T-helper 1 cell treated with Interleukin-12 subunit alpha and Interleukin-12 subunit beta and Interleukin-4 antibody, amounts not matched to agents 30 μg/mL and 1 μg/mL, for 36 hours (primary cell): Measurements from ENCODE around the gene ZBTB1.
"Not testable (repeated sequence)": the region's sequence is repeated elsewhere in the genome, so short reads cannot be mapped to it uniquely, and the experiment has no call there.

Experiments
- H3K27ac Mint-ChIP-seq: one replicate; pipeline ENCODE4 v1.8.0; 2021; ENCODE audit warnings: mild to moderate bottlenecking, mixed read lengths
- H3K27me3 Mint-ChIP-seq: one replicate; pipeline ENCODE4 v1.8.0; 2021; ENCODE audit warnings: low read depth, mixed read lengths
- H3K36me3 Mint-ChIP-seq: one replicate; pipeline ENCODE4 v1.8.0; 2021; ENCODE audit warnings: low read depth, mixed read lengths
- H3K4me1 Mint-ChIP-seq: one replicate; pipeline ENCODE4 v1.8.0; 2021; ENCODE audit warnings: low read depth, mixed read lengths
- H3K4me3 Mint-ChIP-seq: one replicate; pipeline ENCODE4 v1.8.0; 2021; ENCODE audit warnings: mild to moderate bottlenecking, moderate library complexity, mixed read lengths
- H3K9me3 Mint-ChIP-seq: one replicate; pipeline ENCODE4 v1.8.0; 2021; ENCODE audit warnings: mixed read lengths

Gene ZBTB1

DNA sequence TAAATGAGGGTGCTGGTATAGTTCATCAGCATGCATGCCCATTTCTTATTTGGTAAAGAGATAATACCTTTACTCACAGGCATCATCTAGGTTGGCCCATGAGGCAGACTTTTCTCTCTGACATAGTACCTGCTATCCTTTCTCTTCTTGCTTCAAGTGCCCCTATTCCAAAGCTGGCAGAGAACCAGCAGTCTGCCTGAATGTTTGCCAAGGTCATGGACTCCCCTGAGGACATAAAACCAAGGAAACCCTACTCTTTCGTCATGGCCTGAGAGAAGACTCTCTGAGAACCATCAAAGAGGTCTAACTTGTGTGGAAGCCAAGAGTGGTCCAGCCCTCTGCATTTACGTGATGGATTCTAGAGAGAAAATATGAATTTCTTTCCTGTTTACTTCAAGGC is 57.1 kb downstream of the ZBTB1 start:
- H3K27me3 Mint-ChIP-seq, result peaks cover 33% of the 10 kb centered on the region
- H3K9me3 Mint-ChIP-seq, result no peaks in the 10 kb centered on the region
- no peaks in the 10 kb centered on the region for H3K36me3 Mint-ChIP-seq

DNA sequence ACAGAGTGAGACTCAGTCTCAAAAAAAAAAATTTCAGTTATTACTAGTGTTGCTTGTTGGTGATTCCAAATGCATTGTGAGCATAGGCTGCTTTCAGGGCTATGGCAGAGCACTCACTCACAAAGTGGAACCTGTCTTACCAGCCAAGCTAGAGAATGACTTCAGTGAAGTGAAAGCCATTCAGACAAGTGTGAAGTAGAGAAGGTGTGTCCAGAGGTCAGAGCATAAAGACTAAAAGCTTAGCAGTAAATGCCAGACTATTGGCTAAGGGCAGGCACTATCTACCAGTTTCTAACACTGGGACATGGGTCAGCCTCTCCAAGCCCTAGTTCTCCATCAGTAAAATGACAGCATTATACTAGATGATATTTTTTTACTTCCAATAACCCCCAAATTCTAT is 57.9 kb downstream of the ZBTB1 start:
- H3K9me3 Mint-ChIP-seq, result no peaks in the 10 kb centered on the region

More for the DNA sequence above, 57.1 kb downstream of the ZBTB1 start:
- no peak overlapping the region for H3K27ac Mint-ChIP-seq
- H3K4me3 Mint-ChIP-seq, result no peak overlapping the region
- H3K4me1 Mint-ChIP-seq, result peaks cover 7% of the 10 kb centered on the region

DNA sequence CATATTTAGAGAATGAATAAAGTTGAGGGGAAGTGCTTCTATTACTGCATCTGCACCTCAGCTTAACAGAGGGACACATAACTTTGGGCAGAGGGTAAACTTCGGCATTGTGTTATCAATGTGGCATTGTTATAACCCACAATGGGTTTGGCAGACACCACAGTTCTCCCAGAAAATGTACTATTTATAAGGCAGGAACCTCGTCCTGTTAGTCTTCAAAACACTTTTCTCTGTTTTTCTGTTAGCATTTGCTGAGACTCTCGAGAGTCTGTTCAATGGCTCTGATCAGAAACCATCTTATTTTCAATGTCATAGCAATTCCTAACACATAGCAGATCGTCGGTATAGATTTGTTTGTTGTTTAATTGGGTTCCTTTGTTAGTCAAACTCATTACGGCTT is 59.1 kb downstream of the ZBTB1 start:
- Mint-ChIP-seq H3K36me3 (no peaks in the 10 kb centered on the region), H3K4me3 (no peak overlapping the region), H3K4me1 (peaks cover 7% of the 10 kb centered on the region), H3K9me3 (no peaks in the 10 kb centered on the region), H3K27ac (no peak overlapping the region), H3K27me3 (peaks cover 40% of the 10 kb centered on the region)

More for the DNA sequence above, 57.9 kb downstream of the ZBTB1 start:
- Mint-ChIP-seq H3K36me3 (no peaks in the 10 kb centered on the region), H3K27me3 (peaks cover 41% of the 10 kb centered on the region), H3K4me3 (no peak overlapping the region), H3K4me1 (peaks cover 7% of the 10 kb centered on the region), H3K27ac (no peak overlapping the region)

DNA sequence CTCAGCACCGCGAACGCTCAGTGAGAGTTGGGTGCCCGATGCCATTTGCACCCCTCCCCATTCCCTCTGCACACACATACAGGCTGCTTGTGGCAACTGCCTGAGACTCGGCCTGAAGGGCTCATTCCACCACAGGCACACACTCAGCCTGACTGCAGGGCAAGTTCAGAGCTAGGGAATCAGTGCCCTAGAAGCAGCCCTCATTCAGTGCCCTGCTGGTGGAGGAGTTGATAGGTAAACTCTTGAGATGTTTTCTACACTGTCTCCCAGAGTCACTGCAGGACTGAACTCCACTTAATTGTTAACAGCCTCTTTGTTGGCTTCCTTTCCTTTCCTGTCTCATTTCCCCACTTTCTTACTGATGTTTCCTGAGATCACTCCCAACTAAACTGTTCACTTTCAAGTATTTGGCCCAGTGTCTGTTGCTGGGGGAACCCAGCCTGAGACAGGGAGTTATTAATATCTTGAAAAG is 62.1 kb downstream of the ZBTB1 start:
- no peak overlapping the region for H3K27ac Mint-ChIP-seq
- peaks cover 40% of the 10 kb centered on the region for H3K27me3 Mint-ChIP-seq
- H3K9me3 Mint-ChIP-seq, result no peaks in the 10 kb centered on the region
- no peaks in the 10 kb centered on the region for H3K36me3 Mint-ChIP-seq
- H3K4me3 Mint-ChIP-seq, result no peak overlapping the region
- peaks cover 2% of the 10 kb centered on the region for H3K4me1 Mint-ChIP-seq

DNA sequence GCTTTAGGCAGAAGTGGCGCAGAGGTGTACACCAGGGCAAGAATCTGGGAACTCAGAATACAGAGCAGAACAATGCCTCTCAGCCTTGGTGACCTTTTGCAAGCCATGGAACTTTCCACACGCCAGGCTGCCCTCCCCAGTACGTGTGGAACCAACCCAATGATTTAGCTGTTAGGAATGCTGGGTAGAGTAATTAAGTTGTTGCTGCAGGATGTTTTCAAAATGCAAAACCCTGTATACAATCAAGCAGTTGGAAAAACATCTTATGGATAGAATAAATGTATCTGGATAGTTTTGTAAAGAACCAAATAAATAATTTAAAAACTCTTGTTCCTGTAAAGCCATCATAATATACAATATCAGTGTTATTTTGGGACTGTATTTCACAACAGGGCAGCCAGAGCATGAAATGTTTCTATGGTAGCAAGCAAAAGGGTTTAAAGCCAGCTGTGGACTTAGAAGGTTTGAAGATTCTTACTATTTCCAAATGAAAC is 64.6 kb downstream of the ZBTB1 start:
- H3K4me1 Mint-ChIP-seq, result no peaks in the 10 kb centered on the region
- H3K36me3 Mint-ChIP-seq, result no peaks in the 10 kb centered on the region
- H3K9me3 Mint-ChIP-seq, result no peaks in the 10 kb centered on the region
- H3K27ac Mint-ChIP-seq, result no peak overlapping the region
- H3K27me3 Mint-ChIP-seq, result peaks cover 30% of the 10 kb centered on the region
- H3K4me3 Mint-ChIP-seq, result no peak overlapping the region

DNA sequence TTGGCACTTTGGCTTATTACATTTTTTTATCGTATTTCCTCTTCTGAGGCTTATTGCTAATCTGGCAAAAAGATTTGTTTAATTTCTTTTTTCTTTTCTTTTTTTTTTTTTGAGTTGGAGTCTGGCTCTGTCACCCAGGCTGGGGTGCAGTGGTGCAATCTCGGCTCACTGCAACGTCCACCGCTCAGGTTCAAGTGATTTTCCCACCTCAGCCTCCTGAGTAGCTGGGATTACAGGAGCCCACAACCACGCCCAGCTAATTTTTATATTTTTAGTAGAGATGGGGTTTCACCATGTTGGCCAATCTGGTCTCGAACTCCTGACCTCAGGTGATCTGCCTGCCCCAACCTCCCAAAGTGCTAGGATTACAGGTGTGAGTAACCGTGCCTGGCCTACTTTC is 65.1 kb downstream of the ZBTB1 start:
- not testable (repeated sequence) for H3K9me3 Mint-ChIP-seq, H3K36me3 Mint-ChIP-seq, H3K4me3 Mint-ChIP-seq, H3K27ac Mint-ChIP-seq, H3K4me1 Mint-ChIP-seq
- H3K27me3 Mint-ChIP-seq, result peaks cover 25% of the 10 kb centered on the region

DNA sequence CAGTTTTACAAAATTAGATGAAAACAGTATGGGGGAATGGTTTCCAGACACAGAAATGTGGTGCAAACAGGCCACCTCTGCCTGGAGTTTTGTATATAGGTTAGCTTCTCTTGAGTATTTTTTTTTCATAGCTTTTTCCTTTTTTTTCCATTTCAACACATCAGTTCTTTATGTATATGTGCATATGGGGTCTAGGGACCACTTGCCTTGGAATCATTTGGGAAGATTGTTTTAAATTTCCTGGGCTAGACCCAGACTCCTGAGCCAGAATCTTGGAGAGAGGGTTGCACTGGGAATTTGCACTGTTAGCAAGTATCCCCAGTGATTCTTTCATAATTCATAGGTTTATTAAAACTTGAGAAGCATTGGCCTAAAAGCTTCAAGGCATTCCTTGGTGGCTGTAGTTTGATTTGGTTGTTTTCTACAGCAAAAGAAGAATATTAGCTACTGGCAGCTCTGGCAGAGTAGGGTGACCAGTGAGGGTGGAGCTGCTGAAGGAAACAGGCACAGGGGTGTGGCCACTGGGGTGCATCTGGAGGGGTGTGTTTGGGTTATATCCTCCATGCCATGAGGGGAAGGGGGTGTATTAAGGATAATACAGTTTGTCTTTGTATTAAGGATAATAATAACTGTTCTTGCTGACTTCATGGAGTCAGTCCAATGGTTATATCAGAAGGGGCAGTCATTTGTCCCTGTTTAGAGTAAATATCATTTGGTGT is 68.0 kb downstream of the ZBTB1 start:
- no peak overlapping the region for H3K4me3 Mint-ChIP-seq
- H3K27me3 Mint-ChIP-seq, result peaks cover 7% of the 10 kb centered on the region
- H3K4me1 Mint-ChIP-seq, result no peaks in the 10 kb centered on the region
- H3K9me3 Mint-ChIP-seq, result no peaks in the 10 kb centered on the region
- no peaks in the 10 kb centered on the region for H3K36me3 Mint-ChIP-seq
- no peak overlapping the region for H3K27ac Mint-ChIP-seq

DNA sequence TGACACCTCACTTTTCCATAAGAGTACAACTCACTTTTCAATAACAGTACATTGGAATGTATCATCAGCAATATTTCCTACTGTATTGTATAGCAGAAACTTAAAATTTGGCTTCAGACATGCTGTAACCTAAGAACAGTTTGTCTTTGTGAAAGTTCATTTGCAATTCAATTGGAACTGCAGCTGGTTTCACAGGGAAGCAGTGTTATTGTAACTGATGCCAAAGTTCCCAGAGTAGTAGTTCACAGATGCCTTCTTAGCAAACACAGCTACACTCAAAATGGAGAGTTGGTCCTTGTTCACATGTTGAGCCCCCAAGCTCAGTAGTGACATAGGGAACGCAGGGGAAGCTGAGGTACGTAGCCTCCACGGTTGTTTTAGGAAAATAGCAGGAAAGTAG is 68.5 kb downstream of the ZBTB1 start:
- no peaks in the 10 kb centered on the region for H3K4me1 Mint-ChIP-seq
- H3K36me3 Mint-ChIP-seq, result no peaks in the 10 kb centered on the region

More for the DNA sequence above, 68.5 kb downstream of the ZBTB1 start:
- no peaks in the 10 kb centered on the region for H3K9me3 Mint-ChIP-seq
- H3K27ac Mint-ChIP-seq, result no peak overlapping the region
- peaks cover 6% of the 10 kb centered on the region for H3K27me3 Mint-ChIP-seq
- no peak overlapping the region for H3K4me3 Mint-ChIP-seq
